Stromal cell of bone marrow (primary cell): ENCODE data around the gene CMTM2.
"Not testable (repeated sequence)": the region's sequence is repeated elsewhere in the genome, so short reads cannot be mapped to it uniquely, and the experiment has no call there.

ENCODE experiments used
- DNase-seq: peaks from one replicate; pipeline ENCODE4 v3.0.0-alpha.2; 2012; ENCODE audit warnings: low read depth

CMTM2 gene

GRCh38 chr16:66605979-66606751 is 26.9 kb downstream of the CMTM2 start:
- DNase-seq, result no peak

GRCh38 chr16:66608241-66609138 is 29.2 kb downstream of the CMTM2 start:
- DNase-seq, result no peak

- no peak for DNase-seq
These were observed 29.9 kb downstream of the CMTM2 start for GRCh38 chr16:66609139-66609510.

- no peak for DNase-seq
These were observed 31.0 kb downstream of the CMTM2 start for GRCh38 chr16:66610111-66610820.

GRCh38 chr16:66611911-66612310 is 32.6 kb downstream of the CMTM2 start:
- not testable (repeated sequence) for DNase-seq

GRCh38 chr16:66612422-66612821 is 33.2 kb downstream of the CMTM2 start:
- DNase-seq, result no peak

GRCh38 chr16:66614161-66614802 is 35.0 kb downstream of the CMTM2 start:
- DNase-seq, result no peak

- no peak for DNase-seq
These were observed 36.9 kb downstream of the CMTM2 start for GRCh38 chr16:66616169-66616568.

GRCh38 chr16:66616592-66616991 is 37.3 kb downstream of the CMTM2 start:
- DNase-seq, result no peak

GRCh38 chr16:66617010-66617434 is 37.8 kb downstream of the CMTM2 start:
- no peak for DNase-seq

GRCh38 chr16:66617728-66618127 is 38.5 kb downstream of the CMTM2 start:
- no peak for DNase-seq

GRCh38 chr16:66618588-66619375 is 39.5 kb downstream of the CMTM2 start:
- peak; percentile 93 for DNase-seq

GRCh38 chr16:66619534-66620428 is 40.5 kb downstream of the CMTM2 start:
- peak; percentile 53 for DNase-seq

GRCh38 chr16:66620429-66620795 is 41.1 kb downstream of the CMTM2 start:
- DNase-seq, result no peak

- DNase-seq, result peak; percentile 55
These were observed 42.7 kb downstream of the CMTM2 start for GRCh38 chr16:66621973-66622372.

GRCh38 chr16:66622863-66623262 is 43.6 kb downstream of the CMTM2 start:
- DNase-seq, result no peak

GRCh38 chr16:66623755-66624154 is 44.5 kb downstream of the CMTM2 start:
- DNase-seq, result no peak

- not testable (repeated sequence) for DNase-seq
These were observed 48.5 kb downstream of the CMTM2 start for GRCh38 chr16:66627611-66628378.

- DNase-seq, result no peak
These were observed 50.6 kb downstream of the CMTM2 start for GRCh38 chr16:66629856-66630255.
